ENCODE data around the gene SPATA24. TPM values are rescaled to one million over a fixed set of nuclear protein-coding genes. Genes with fewer than 3 reads are reported as not detected.

SPATA24 gene
- total RNA-seq, 1 experiment from 2014 or later = 3.1 TPM

GRCh38 chr5:139389701-139390638 lies 13.9 kb downstream of the SPATA24 start, which contains the start of gene MZB1:
TSS of gene MZB1 (minus strand) at chr5:139389913. CDS start at chr5:139389856, 57 bp downstream.
- DNase-seq (ENCODE audit: low read depth, low spot score) (no peak), ATAC-seq (no peak)
- no peaks in the 10 kb centered on the region for H4K20me1 ChIP-seq (ENCODE audit: insufficient read depth)
- RAD21 ChIA-PET (ENCODE audit: low non-redundant PET in 1 of 2, low total read pairs in 2 of 2, uncharacterized antibody in 2 of 2, unreplicated experiment in 2 of 2) = no interaction called here
- 0 out of 2 replicates have a peak within 1 kb of the TSS, but pooled peaks have one; percentile 89 for H3K9ac ChIP-seq (ENCODE audit: low read length)
- POLR2A ChIA-PET = interaction anchor here (0.9 kb wide), 1 partner anchor 16 kb away, joined by 4 read pairs; no protein-coding TSS in a partner anchor
- no peaks in the 10 kb centered on the region for H3K9me3 ChIP-seq (ENCODE audit: control insufficient read depth in 1 of 2, insufficient read depth in 1 of 2, low read depth in 1 of 2, low read length in 2 of 2)
- H3K4me1 ChIP-seq (ENCODE audit: control insufficient read depth in 1 of 2, insufficient read depth in 2 of 2, low read length in 2 of 2) = peaks cover 15 to 40% of the 10 kb centered on the region in 2 experiments
- H3K36me3 ChIP-seq (ENCODE audit: control insufficient read depth in 1 of 2, insufficient read depth in 2 of 2, low read length in 2 of 2) = no peaks in the 10 kb centered on the region
- H3K4me3 ChIP-seq (replicated peaks in 1 of 2; ENCODE audit: low read depth in 1 of 2, low read length in 2 of 2) = no peak within 1 kb of the TSS
- BruUV-seq (replicated peaks) = no TSS peak
- no peak within 1 kb of the TSS for H2AFZ ChIP-seq (ENCODE audit: low read depth, low read length, poor library complexity, severe bottlenecking)
- intact Hi-C loops (cut with micrococcal nuclease) = loop anchor here (5.0 kb wide), 1 partner anchor 813 kb away; the partner anchor contains the start of gene HSPA9
- H3K9me2 ChIP-seq (ENCODE audit: insufficient read depth) = no peaks in the 10 kb centered on the region
- no peak within 1 kb of the TSS; the same call in 1 of the 2 replicates for H3K4me2 ChIP-seq (ENCODE audit: low read length)
- H3K79me2 ChIP-seq (ENCODE audit: insufficient read depth, low read length) = peaks cover 8% of the 10 kb centered on the region; the same call in 1 of the 2 replicates
- no peaks in the 10 kb centered on the region for H3K27me3 ChIP-seq (ENCODE audit: insufficient read depth, low read length)
- peak within 1 kb of the TSS; percentile 82; the same call in 1 of the 2 replicates for H3K27ac ChIP-seq (ENCODE audit: low read depth, low read length)
- TF ChIP-seq POLR2A (IDR thresholded peaks at IDR 0.05; ENCODE audit: borderline replicate concordance, extremely low read depth, insufficient read depth, insufficient read length) = no peak
- TF ChIP-seq ZNF274 (IDR thresholded peaks at IDR 0.05; ENCODE audit: low read depth, low read length) = no peak
- TF ChIP-seq JUND (IDR thresholded peaks at IDR 0.05) = no peak
- TF ChIP-seq YY1 (IDR thresholded peaks at IDR 0.05; ENCODE audit: extremely low read depth, insufficient replicate concordance, low read depth, low read length) = no peak
- TF ChIP-seq REST (IDR thresholded peaks at IDR 0.05; ENCODE audit: low read depth) = no peak
- no peak for TF ChIP-seq CTCF (IDR thresholded peaks at IDR 0.05 in 2 of 3, conservative IDR thresholded peaks at IDR 0.05 in 1 of 3; ENCODE audit: borderline replicate concordance in 1 of 3, insufficient read depth in 1 of 3, low read depth in 2 of 3, low read length in 2 of 3)
- TF ChIP-seq SIN3A (IDR thresholded peaks at IDR 0.05; ENCODE audit: low read depth) = no peak
- no peak for TF ChIP-seq SP1 (IDR thresholded peaks at IDR 0.05; ENCODE audit: low read depth)
- no peak for TF ChIP-seq ELF1 (IDR thresholded peaks at IDR 0.05; ENCODE audit: borderline replicate concordance, low read depth)
- no peak for TF ChIP-seq CEBPB (IDR thresholded peaks at IDR 0.05; ENCODE audit: low read depth)
- no peak for TF ChIP-seq POLR2AphosphoS5 (IDR thresholded peaks at IDR 0.05; ENCODE audit: low read depth, low read length)
- TF ChIP-seq ZFX (IDR thresholded peaks at IDR 0.05) = no peak
- no peak for TF ChIP-seq EZH2 (IDR thresholded peaks at IDR 0.05)
- no peak for TF ChIP-seq MAX (IDR thresholded peaks at IDR 0.05)
- no peak for TF ChIP-seq ATF3 (IDR thresholded peaks at IDR 0.05)
- no peak for TF ChIP-seq SRF (IDR thresholded peaks at IDR 0.05; ENCODE audit: low read depth)
- TF ChIP-seq ZBTB33 (IDR thresholded peaks at IDR 0.05; ENCODE audit: extremely low read depth, insufficient replicate concordance, low read length) = no peak
- no peak for TF ChIP-seq EZH2phosphoT487 (IDR thresholded peaks at IDR 0.05; ENCODE audit: borderline replicate concordance)
- CTCF ChIA-PET = interaction anchor here (1.6 kb wide), 1 partner anchor 16 kb away, joined by 3 read pairs; no protein-coding TSS in a partner anchor
